Parathyroid adenoma (tissue), 2 donors: ENCODE data around the gene DAZAP1.

Experiments
- H2AFZ ChIP-seq: fragments of 300-600 bp; sonication (generic); one replicate; pipeline ENCODE4 v1.7.0; 2017; ENCODE audit warnings: antibody characterized with exemption, mild to moderate bottlenecking
- H3K27ac ChIP-seq: fragments of 300-600 bp; sonication (generic); one replicate; pipeline ENCODE4 v1.7.0; 2017
- H3K27me3 ChIP-seq: fragments of 300-600 bp; sonication (generic); one replicate; pipeline ENCODE4 v1.7.0; 2017; ENCODE audit warnings: low read length; ENCODE audit not compliant: control insufficient read depth, insufficient read depth
- H3K36me3 ChIP-seq: fragments of 300-600 bp; sonication (generic); one replicate; pipeline ENCODE4 v1.7.0; 2017; ENCODE audit warnings: low read length; ENCODE audit not compliant: control insufficient read depth, insufficient read depth
- H3K4me1 ChIP-seq: fragments of 300-600 bp; sonication (generic); one replicate; pipeline ENCODE4 v1.7.0; 2017; ENCODE audit warnings: control low read depth
- H3K4me2 ChIP-seq: fragments of 300-600 bp; sonication (generic); one replicate; pipeline ENCODE4 v1.7.0; 2017; ENCODE audit warnings: low read length
- H3K4me3 ChIP-seq: fragments of 300-600 bp; sonication (generic); one replicate; pipeline ENCODE4 v1.7.0; 2017; ENCODE audit warnings: low read depth, low read length
- H3K79me2 ChIP-seq: fragments of 300-600 bp; sonication (generic); one replicate; pipeline ENCODE4 v1.7.0; 2017; ENCODE audit warnings: control low read depth
- H3K9ac ChIP-seq: fragments of 300-600 bp; sonication (generic); one replicate; pipeline ENCODE4 v1.7.0; 2017; ENCODE audit warnings: mild to moderate bottlenecking
- H3K9me3 ChIP-seq: fragments of 300-600 bp; sonication (generic); one replicate; pipeline ENCODE4 v1.7.0; 2017; ENCODE audit warnings: low read length; ENCODE audit not compliant: control insufficient read depth
- CTCF ChIP-seq: fragments of 300-600 bp; sonication (generic); IDR thresholded peaks from one replicate; pipeline ENCODE4 v1.7.0; 2017; ENCODE audit warnings: antibody characterized with exemption, mild to moderate bottlenecking
- donor health status: primary hyperparathyroidism.

The DAZAP1 gene

GRCh38 chr19:1362387-1363257 is 44.8 kb upstream of the DAZAP1 start:
- Histone ChIP-seq H3K27me3 (no peaks in the 10 kb centered on the region), H3K4me1 (no peaks in the 10 kb centered on the region), H3K27ac (no peak overlapping the region), H3K79me2 (peaks cover 4% of the 10 kb centered on the region), H3K36me3 (no peaks in the 10 kb centered on the region), H3K4me2 (no peak overlapping the region), H3K4me3 (no peak overlapping the region), H3K9ac (no peak overlapping the region), H2AFZ (no peak overlapping the region), H3K9me3 (no peaks in the 10 kb centered on the region)
- no peak for TF ChIP-seq CTCF

GRCh38 chr19:1363599-1363998 is 43.8 kb upstream of the DAZAP1 start:
- Histone ChIP-seq H3K4me3 (no peak overlapping the region), H3K4me2 (no peak overlapping the region), H3K27ac (no peak overlapping the region), H2AFZ (no peak overlapping the region), H3K9me3 (no peaks in the 10 kb centered on the region), H3K79me2 (peaks cover 4% of the 10 kb centered on the region), H3K27me3 (no peaks in the 10 kb centered on the region), H3K4me1 (no peaks in the 10 kb centered on the region), H3K9ac (no peak overlapping the region), H3K36me3 (no peaks in the 10 kb centered on the region)
- no peak for TF ChIP-seq CTCF

GRCh38 chr19:1364070-1364704 is 43.2 kb upstream of the DAZAP1 start:
- no peak overlapping the region for H3K4me2 ChIP-seq
- H3K4me3 ChIP-seq: no peak overlapping the region
- H3K36me3 ChIP-seq: no peaks in the 10 kb centered on the region
- H3K9ac ChIP-seq: no peak overlapping the region
- no peak overlapping the region for H3K27ac ChIP-seq
- H3K4me1 ChIP-seq: no peaks in the 10 kb centered on the region
- no peaks in the 10 kb centered on the region for H3K27me3 ChIP-seq
- TF ChIP-seq CTCF: no peak
- H2AFZ ChIP-seq: no peak overlapping the region
- H3K9me3 ChIP-seq: no peaks in the 10 kb centered on the region
- peaks cover 4% of the 10 kb centered on the region for H3K79me2 ChIP-seq

- H3K36me3 ChIP-seq: no peaks in the 10 kb centered on the region
These were observed 41.8 kb upstream of the DAZAP1 start for GRCh38 chr19:1365319-1366269.

More at GRCh38 chr19:1365319-1366269, 41.8 kb upstream of the DAZAP1 start:
- Histone ChIP-seq H3K79me2 (peaks cover 4% of the 10 kb centered on the region), H2AFZ (no peak overlapping the region), H3K4me1 (no peaks in the 10 kb centered on the region), H3K9ac (no peak overlapping the region), H3K4me3 (no peak overlapping the region), H3K9me3 (no peaks in the 10 kb centered on the region), H3K27me3 (no peaks in the 10 kb centered on the region), H3K4me2 (no peak overlapping the region), H3K27ac (no peak overlapping the region)
- no peak for TF ChIP-seq CTCF
